Measurements from ENCODE around the gene ZCCHC24. TPM values are rescaled to one million over a fixed set of nuclear protein-coding genes. Genes with fewer than 3 reads are reported as not detected.

Gene ZCCHC24
- total and polyA plus RNA-seq, 8 donors, result 9.7 to 60.3 (median 34.3) TPM

- intact Hi-C loops (cut with DNase I; ENCODE audit: low total_unique reads), result no loop called here
- TF ChIP-seq POLR2A (IDR thresholded peaks at IDR 0.05) (peak in 1 of 4 donors; percentile 12), EP300 (IDR thresholded peaks at IDR 0.05) (no peak), POLR2AphosphoS5 (IDR thresholded peaks at IDR 0.05) (peak in 1 of 3 donors; percentile 80)
- TF ChIP-seq, protein P1, sequence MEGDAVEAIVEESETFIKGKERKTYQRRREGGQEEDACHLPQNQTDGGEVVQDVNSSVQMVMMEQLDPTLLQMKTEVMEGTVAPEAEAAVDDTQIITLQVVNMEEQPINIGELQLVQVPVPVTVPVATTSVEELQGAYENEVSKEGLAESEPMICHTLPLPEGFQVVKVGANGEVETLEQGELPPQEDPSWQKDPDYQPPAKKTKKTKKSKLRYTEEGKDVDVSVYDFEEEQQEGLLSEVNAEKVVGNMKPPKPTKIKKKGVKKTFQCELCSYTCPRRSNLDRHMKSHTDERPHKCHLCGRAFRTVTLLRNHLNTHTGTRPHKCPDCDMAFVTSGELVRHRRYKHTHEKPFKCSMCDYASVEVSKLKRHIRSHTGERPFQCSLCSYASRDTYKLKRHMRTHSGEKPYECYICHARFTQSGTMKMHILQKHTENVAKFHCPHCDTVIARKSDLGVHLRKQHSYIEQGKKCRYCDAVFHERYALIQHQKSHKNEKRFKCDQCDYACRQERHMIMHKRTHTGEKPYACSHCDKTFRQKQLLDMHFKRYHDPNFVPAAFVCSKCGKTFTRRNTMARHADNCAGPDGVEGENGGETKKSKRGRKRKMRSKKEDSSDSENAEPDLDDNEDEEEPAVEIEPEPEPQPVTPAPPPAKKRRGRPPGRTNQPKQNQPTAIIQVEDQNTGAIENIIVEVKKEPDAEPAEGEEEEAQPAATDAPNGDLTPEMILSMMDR (IDR thresholded peaks at IDR 0.05), result no peak
- Histone ChIP-seq H3K4me3 (peak overlapping the region; percentile 89 to 94 (median 92)), H3K27me3 (no peaks in the 10 kb centered on the region), H3K4me1 (peaks cover 30 to 61% (median 56%) of the 10 kb centered on the region in 4 donors), H3K9me3 (no peaks in the 10 kb centered on the region), H3K27ac (peak overlapping the region; percentile 91 to 99 (median 96)), H3K36me3 (no peaks in the 10 kb centered on the region)
- 1 to 2% (median 2%) methylated on average over 28 to 43 of the region's 43 CpGs for WGBS, 5 donors
- peak in 1 of 2 donors; percentile 92 for DNase-seq
These were observed 743 bp upstream of the ZCCHC24 start for GRCh38 chr10:79445977-79446757.

DNA sequence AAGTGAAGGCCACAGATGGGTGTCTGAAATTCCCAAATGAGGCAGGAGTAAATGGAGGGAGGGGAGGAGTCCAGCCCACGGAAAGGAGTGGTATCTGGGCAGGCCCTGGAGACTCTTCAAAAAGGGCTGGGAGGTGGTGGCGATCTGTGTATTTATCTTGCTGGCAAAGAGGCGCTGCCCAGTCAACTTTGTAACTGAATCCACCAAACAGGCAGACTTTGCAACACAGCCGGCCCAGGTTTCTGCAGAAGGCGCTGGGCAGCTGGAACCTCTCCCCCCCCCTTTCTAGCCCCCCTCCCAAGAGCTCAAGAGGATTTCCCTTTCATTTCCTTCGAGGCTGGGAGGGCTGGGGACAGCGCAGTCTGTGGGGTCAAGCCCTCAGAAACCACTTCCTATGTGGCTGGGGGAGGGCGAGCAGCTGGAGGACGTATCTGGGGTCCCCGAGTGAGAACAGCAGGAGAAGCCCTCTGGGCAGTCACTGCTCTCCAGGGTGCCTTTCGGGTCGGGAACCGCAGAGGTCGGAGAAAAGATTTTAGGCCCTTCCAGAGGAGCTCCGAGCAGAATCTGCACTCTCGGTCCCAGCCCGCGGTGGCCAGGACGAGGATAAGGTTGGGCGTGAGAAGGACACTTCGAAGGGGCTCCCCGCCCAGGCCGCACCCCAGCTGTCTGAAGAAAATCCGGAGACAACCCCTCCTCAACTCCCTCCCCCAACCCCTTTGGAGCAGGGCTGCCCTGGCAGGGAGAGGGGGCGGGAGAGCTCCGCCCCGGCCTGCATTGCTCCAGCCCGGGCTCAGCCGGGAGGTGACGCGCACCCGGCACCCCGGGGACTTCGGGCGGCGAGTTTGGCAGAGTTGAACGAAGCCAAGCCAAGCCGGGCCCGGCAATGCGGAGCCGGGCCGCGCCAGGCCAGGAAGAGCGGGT, 965 bp downstream of the ZCCHC24 start:
- Histone ChIP-seq H3K36me3 (no peaks in the 10 kb centered on the region), H3K27me3 (no peaks in the 10 kb centered on the region), H3K27ac (peak overlapping the region; percentile 91 to 99 (median 96)), H3K4me1 (peaks cover 45 to 74% (median 64%) of the 10 kb centered on the region in 4 donors), H3K9me3 (no peaks in the 10 kb centered on the region), H3K4me3 (peak overlapping the region; percentile 89 to 94 (median 92))
- peak; percentile 73 to 83 for DNase-seq
- 0 to 2% (median 1%) methylated on average over 22 to 44 of the region's 44 CpGs for WGBS, 5 donors
- TF ChIP-seq EP300 (IDR thresholded peaks at IDR 0.05) (no peak), POLR2A (IDR thresholded peaks at IDR 0.05) (peak in 1 of 4 donors; percentile 16), POLR2AphosphoS5 (IDR thresholded peaks at IDR 0.05) (peak in 2 of 3 donors; percentile 18 to 31)
- TF ChIP-seq, protein P1 (IDR thresholded peaks at IDR 0.05), result no peak
- intact Hi-C loops (cut with DNase I; ENCODE audit: low total_unique reads), result no loop called here

GRCh38 chr10:79443338-79444198, 1.9 kb downstream of the ZCCHC24 start:
- no peaks in the 10 kb centered on the region for H3K36me3 ChIP-seq
- peaks cover 53 to 78% (median 65%) of the 10 kb centered on the region in 4 donors for H3K4me1 ChIP-seq
- H3K27ac ChIP-seq, result peak overlapping the region; percentile 91 to 99 (median 96)
- WGBS, 5 donors, result 8 to 27% (median 19%) methylated on average over 10 to 11 of the region's 11 CpGs
- DNase-seq, result no peak
- no peaks in the 10 kb centered on the region for H3K27me3 ChIP-seq
- H3K4me3 ChIP-seq, result peak overlapping the region; percentile 89 to 94 (median 92)
- H3K9me3 ChIP-seq, result no peaks in the 10 kb centered on the region
- intact Hi-C loops (cut with DNase I; ENCODE audit: low total_unique reads), result no loop called here
- TF ChIP-seq POLR2A (IDR thresholded peaks at IDR 0.05), result no peak
- no peak for TF ChIP-seq POLR2AphosphoS5 (IDR thresholded peaks at IDR 0.05)
- TF ChIP-seq, protein P1 (IDR thresholded peaks at IDR 0.05), result no peak
- no peak for TF ChIP-seq EP300 (IDR thresholded peaks at IDR 0.05)

All from stomach (tissue), 9 donors.